GM12892 (cell line): Measurements from ENCODE around the gene GAK.

Experiments
- POLR2A ChIP-seq: IDR thresholded peaks from 2 replicates; pipeline ENCODE4 v1.6.1; 2011; ENCODE audit warnings: low read depth, low read length, control low read depth
- POLR2AphosphoS5 ChIP-seq: IDR thresholded peaks from 2 replicates; pipeline ENCODE4 v1.6.1; 2011; ENCODE audit warnings: low read depth, low read length, control low read depth
- TAF1 ChIP-seq: IDR thresholded peaks from 2 replicates; pipeline ENCODE4 v1.6.1; 2011; ENCODE audit warnings: low read depth, mild to moderate bottlenecking, control low read depth, low read length, borderline replicate concordance

- TF ChIP-seq POLR2A (no peak), POLR2AphosphoS5 (no peak), TAF1 (no peak)
Observed at GRCh38 chr4:907691-908425, 24.3 kb downstream of the GAK start.
